Measurements from ENCODE around the gene ERCC4.

- TF ChIP-seq GATA2 (IDR thresholded peaks at IDR 0.05; ENCODE audit: low read depth, low read length) (no peak), GATA3 (IDR thresholded peaks at IDR 0.05; ENCODE audit: low read depth, low read length) (no peak)
Observed at GRCh38 chr16:13919330-13919682, 648 bp upstream of the ERCC4 start.

Measured in SH-SY5Y (cell line).